ENCODE data around the gene MTMR12. TPM values are rescaled to one million over a fixed set of nuclear protein-coding genes. Genes with fewer than 3 reads are reported as not detected.
A peak's percentile ranks its signal among the peaks of the same experiment; 100 is the strongest.

Gene MTMR12
- total RNA-seq, 1 donor from 2014 or later, result 41.3 TPM

- intact Hi-C loops (cut with DNase I), result no loop called here
- ATAC-seq, result no peak
- H3K36me3 ChIP-seq, result peaks cover 4% of the 10 kb centered on the region
- H3K9me3 ChIP-seq, result no peaks in the 10 kb centered on the region
- no peak overlapping the region for H3K4me3 ChIP-seq
- H3K27ac ChIP-seq, result no peak overlapping the region
- TF ChIP-seq CTCF (IDR thresholded peaks at IDR 0.05), result no peak
- peaks cover 31% of the 10 kb centered on the region for H3K4me1 ChIP-seq
- no peaks in the 10 kb centered on the region for H3K27me3 ChIP-seq
- no peak for DNase-seq
Measured at GRCh38 chr5:32303755-32304120, 9.0 kb downstream of the MTMR12 start.

- Histone ChIP-seq H3K4me3 (no peak overlapping the region), H3K27me3 (no peaks in the 10 kb centered on the region), H3K36me3 (peaks cover 4% of the 10 kb centered on the region), H3K9me3 (no peaks in the 10 kb centered on the region), H3K27ac (peak overlapping the region; percentile 33), H3K4me1 (peaks cover 25% of the 10 kb centered on the region)
- no peak for DNase-seq
- intact Hi-C loops (cut with DNase I), result no loop called here
- TF ChIP-seq CTCF (IDR thresholded peaks at IDR 0.05), result no peak
- no peak for ATAC-seq
Measured at GRCh38 chr5:32302835-32303754, 9.6 kb downstream of the MTMR12 start.

GRCh38 chr5:32301891-32302290 is 10.8 kb downstream of the MTMR12 start:
- H3K9me3 ChIP-seq, result no peaks in the 10 kb centered on the region
- intact Hi-C loops (cut with DNase I), result no loop called here
- H3K36me3 ChIP-seq, result peaks cover 4% of the 10 kb centered on the region
- TF ChIP-seq CTCF (IDR thresholded peaks at IDR 0.05), result no peak
- no peak overlapping the region for H3K4me3 ChIP-seq
- H3K27me3 ChIP-seq, result no peaks in the 10 kb centered on the region
- DNase-seq, result no peak
- peaks cover 27% of the 10 kb centered on the region for H3K4me1 ChIP-seq
- peak overlapping the region; percentile 9 for H3K27ac ChIP-seq
- no peak for ATAC-seq

GRCh38 chr5:32299059-32299677 is 13.6 kb downstream of the MTMR12 start:
- Histone ChIP-seq H3K4me1 (peaks cover 21% of the 10 kb centered on the region), H3K27ac (no peak overlapping the region), H3K27me3 (no peaks in the 10 kb centered on the region), H3K9me3 (no peaks in the 10 kb centered on the region), H3K4me3 (no peak overlapping the region), H3K36me3 (peaks cover 21% of the 10 kb centered on the region)
- TF ChIP-seq CTCF (IDR thresholded peaks at IDR 0.05), result no peak
- ATAC-seq (no peak), DNase-seq (no peak)
- intact Hi-C loops (cut with DNase I), result no loop called here

GRCh38 chr5:32298059-32298415 is 14.7 kb downstream of the MTMR12 start:
- Histone ChIP-seq H3K27ac (no peak overlapping the region), H3K36me3 (peaks cover 21% of the 10 kb centered on the region), H3K4me3 (no peak overlapping the region), H3K4me1 (peaks cover 14% of the 10 kb centered on the region), H3K9me3 (no peaks in the 10 kb centered on the region), H3K27me3 (no peaks in the 10 kb centered on the region)
- ATAC-seq (peak; percentile 74), DNase-seq (no peak)
- intact Hi-C loops (cut with DNase I), result no loop called here
- no peak for TF ChIP-seq CTCF (IDR thresholded peaks at IDR 0.05)

Data from upper lobe of right lung (tissue), 1 donor.